Panc1 (cell line): ENCODE measurements around the gene HYAL2. TPM values are rescaled to one million over a fixed set of nuclear protein-coding genes. Genes with fewer than 3 reads are reported as not detected.

ENCODE experiments used
- ATAC-seq: fragments of 200-7000 bp; cut with Tn5 transposase; 2 replicates; pipeline ENCODE4 v1.9.1; 2020; ENCODE audit warnings: mild to moderate bottlenecking, moderate library complexity
- BruUV-seq: library from RNA; stranded (reverse); fragments of 400-500 nt; replicated peaks from 2 replicates; lab custom pipeline; 2021; lab: Mats Ljungman, UMichigan
- CTCF ChIA-PET: fragments of 300-600 bp; sonication (Branson Sonifier 250); formaldehyde crosslinking; loops from one replicate; lab custom pipeline; 2022; ENCODE audit warnings: antibody characterized with exemption; lab: Charles Lee
- POLR2A ChIA-PET: fragments of 300-600 bp; sonication (Branson Sonifier 250); formaldehyde crosslinking; loops from one replicate; lab custom pipeline; 2022; ENCODE audit warnings: antibody characterized with exemption; lab: Charles Lee
- DNase-seq: peaks from one replicate; pipeline ENCODE4 v3.0.0-alpha.2; 2010; ENCODE audit warnings: low read depth, low spot score
- H3K27ac ChIP-seq: 2 replicates; pipeline ENCODE4 v1.5.1; 2011; ENCODE audit warnings: mild to moderate bottlenecking, low read length, inconsistent platforms
- H3K27me3 ChIP-seq: fragments of 200-500 bp; sonication (Bioruptor generic); 2 replicates; pipeline ENCODE4 v1.6.0; 2014; ENCODE audit warnings: low read length, inconsistent platforms; ENCODE audit not compliant: control insufficient read depth, insufficient read depth
- H3K36me3 ChIP-seq: fragments of 200-500 bp; sonication (Bioruptor generic); 2 replicates; pipeline ENCODE4 v1.5.1; 2014; ENCODE audit warnings: inconsistent platforms, mild to moderate bottlenecking, low read length, moderate library complexity; ENCODE audit not compliant: control insufficient read depth, insufficient read depth
- H3K4me1 ChIP-seq: 2 replicates; pipeline ENCODE4 v1.5.1; 2011; ENCODE audit warnings: inconsistent platforms, mild to moderate bottlenecking, low read length, moderate library complexity; ENCODE audit not compliant: control insufficient read depth, insufficient read depth
- H3K4me3 ChIP-seq, 2 experiments: 2 replicates each; pipeline ENCODE4 v1.5.1; 2011 to 2012; ENCODE audit warnings: low read depth in 2 of 2, low read length in 2 of 2, mild to moderate bottlenecking in 2 of 2, inconsistent platforms in 1 of 2, moderate library complexity in 1 of 2
- H3K9me3 ChIP-seq: fragments of 200-500 bp; sonication (Bioruptor generic); 2 replicates; pipeline ENCODE4 v1.5.1; 2014; ENCODE audit warnings: low read depth, mild to moderate bottlenecking, inconsistent platforms, low read length, moderate library complexity; ENCODE audit not compliant: control insufficient read depth, insufficient read depth
- POLR2AphosphoS5 ChIP-seq: IDR thresholded peaks from 2 replicates; pipeline ENCODE4 v1.6.1; 2012; ENCODE audit warnings: mild to moderate bottlenecking, low read depth, low read length, moderate library complexity
- SIN3A ChIP-seq: IDR thresholded peaks from 2 replicates; pipeline ENCODE4 v1.6.1; 2012; ENCODE audit warnings: low read depth, mild to moderate bottlenecking, low read length, moderate library complexity, borderline replicate concordance; ENCODE audit not compliant: insufficient read depth
- TCF7L2 ChIP-seq: IDR thresholded peaks from 2 replicates; pipeline ENCODE4 v1.6.1; 2011; ENCODE audit warnings: mild to moderate bottlenecking, low read depth, low read length, inconsistent platforms
- in situ Hi-C: cut with HindIII; loops from 2 replicates; pipeline ENCODE4 v1.10.0; 2016; ENCODE audit warnings: low sequenced_read_pairs, low pct_unique_long_range_greater_than_20kb
- intact Hi-C: fragments of 100-400 bp; cut with micrococcal nuclease; formaldehyde crosslinking; loops from one replicate; pipeline ENCODE4 v1.10.0; 2022; ENCODE audit not compliant: unreplicated experiment
- total RNA-seq: library from RNA; stranded (reverse); gene quantifications from one replicate; pipeline ENCODE4 v1.2.1, GENCODE V29; 2021; ENCODE audit not compliant: unreplicated experiment
- TF ChIP-seq, protein P1 (sequence below): fragments of 450-650 bp; IDR thresholded peaks from 2 replicates; pipeline ENCODE4 v1.5.1; 2017; ENCODE audit warnings: mild to moderate bottlenecking
- TF ChIP-seq, protein P2 (sequence below), 2 experiments: IDR thresholded peaks; 2 replicates each; pipeline ENCODE4 v1.6.1; 2011 to 2012; ENCODE audit warnings: low read depth in 2 of 2, control low read depth in 1 of 2, low read length in 1 of 2, mild to moderate bottlenecking in 1 of 2, moderate library complexity in 1 of 2; ENCODE audit not compliant: insufficient read depth in 1 of 2

Gene HYAL2
- total RNA-seq, 1 experiment from 2014 or later, result 41.5 TPM

DNA sequence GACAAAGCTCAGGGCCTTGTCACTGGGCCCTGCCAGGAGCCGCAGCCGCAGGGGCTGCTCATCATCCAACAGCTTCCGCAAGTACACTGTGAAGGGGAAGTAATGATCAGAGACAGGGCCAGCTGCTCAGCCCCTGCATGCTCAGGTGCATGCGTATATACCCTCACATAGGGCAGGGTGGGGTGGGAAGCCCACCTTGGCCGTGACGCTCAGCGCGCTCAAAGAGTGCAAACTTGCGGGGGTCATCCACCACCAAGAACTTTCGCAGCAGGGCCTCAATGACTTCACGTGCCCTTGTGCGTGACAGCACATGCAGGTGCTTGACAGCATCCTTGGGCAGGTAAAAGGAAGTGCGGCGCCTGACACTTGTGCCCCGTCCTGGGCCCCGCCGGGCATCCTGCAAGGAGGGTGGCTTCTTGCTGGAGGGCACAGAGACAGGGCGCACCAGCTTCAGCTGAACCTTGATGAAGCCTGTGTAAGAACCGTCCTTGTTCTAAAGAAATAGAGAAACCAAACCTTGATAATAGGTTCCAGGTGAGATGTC lies 8.9 kb upstream of the HYAL2 start:
- BruUV-seq, result no TSS peak
- H3K4me3 ChIP-seq, result no peak overlapping the region
- ATAC-seq (no peak), DNase-seq (no peak)
- H3K9me3 ChIP-seq, result no peaks in the 10 kb centered on the region
- ChIA-PET POLR2A (no interaction called here), CTCF (no interaction called here)
- intact Hi-C loops (no loop called here), in situ Hi-C loops (no loop called here)
- no peak for TF ChIP-seq TCF7L2
- TF ChIP-seq, protein P1, sequence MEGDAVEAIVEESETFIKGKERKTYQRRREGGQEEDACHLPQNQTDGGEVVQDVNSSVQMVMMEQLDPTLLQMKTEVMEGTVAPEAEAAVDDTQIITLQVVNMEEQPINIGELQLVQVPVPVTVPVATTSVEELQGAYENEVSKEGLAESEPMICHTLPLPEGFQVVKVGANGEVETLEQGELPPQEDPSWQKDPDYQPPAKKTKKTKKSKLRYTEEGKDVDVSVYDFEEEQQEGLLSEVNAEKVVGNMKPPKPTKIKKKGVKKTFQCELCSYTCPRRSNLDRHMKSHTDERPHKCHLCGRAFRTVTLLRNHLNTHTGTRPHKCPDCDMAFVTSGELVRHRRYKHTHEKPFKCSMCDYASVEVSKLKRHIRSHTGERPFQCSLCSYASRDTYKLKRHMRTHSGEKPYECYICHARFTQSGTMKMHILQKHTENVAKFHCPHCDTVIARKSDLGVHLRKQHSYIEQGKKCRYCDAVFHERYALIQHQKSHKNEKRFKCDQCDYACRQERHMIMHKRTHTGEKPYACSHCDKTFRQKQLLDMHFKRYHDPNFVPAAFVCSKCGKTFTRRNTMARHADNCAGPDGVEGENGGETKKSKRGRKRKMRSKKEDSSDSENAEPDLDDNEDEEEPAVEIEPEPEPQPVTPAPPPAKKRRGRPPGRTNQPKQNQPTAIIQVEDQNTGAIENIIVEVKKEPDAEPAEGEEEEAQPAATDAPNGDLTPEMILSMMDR, result no peak
- no peak for TF ChIP-seq POLR2AphosphoS5
- TF ChIP-seq SIN3A, result no peak
- TF ChIP-seq, protein P2, sequence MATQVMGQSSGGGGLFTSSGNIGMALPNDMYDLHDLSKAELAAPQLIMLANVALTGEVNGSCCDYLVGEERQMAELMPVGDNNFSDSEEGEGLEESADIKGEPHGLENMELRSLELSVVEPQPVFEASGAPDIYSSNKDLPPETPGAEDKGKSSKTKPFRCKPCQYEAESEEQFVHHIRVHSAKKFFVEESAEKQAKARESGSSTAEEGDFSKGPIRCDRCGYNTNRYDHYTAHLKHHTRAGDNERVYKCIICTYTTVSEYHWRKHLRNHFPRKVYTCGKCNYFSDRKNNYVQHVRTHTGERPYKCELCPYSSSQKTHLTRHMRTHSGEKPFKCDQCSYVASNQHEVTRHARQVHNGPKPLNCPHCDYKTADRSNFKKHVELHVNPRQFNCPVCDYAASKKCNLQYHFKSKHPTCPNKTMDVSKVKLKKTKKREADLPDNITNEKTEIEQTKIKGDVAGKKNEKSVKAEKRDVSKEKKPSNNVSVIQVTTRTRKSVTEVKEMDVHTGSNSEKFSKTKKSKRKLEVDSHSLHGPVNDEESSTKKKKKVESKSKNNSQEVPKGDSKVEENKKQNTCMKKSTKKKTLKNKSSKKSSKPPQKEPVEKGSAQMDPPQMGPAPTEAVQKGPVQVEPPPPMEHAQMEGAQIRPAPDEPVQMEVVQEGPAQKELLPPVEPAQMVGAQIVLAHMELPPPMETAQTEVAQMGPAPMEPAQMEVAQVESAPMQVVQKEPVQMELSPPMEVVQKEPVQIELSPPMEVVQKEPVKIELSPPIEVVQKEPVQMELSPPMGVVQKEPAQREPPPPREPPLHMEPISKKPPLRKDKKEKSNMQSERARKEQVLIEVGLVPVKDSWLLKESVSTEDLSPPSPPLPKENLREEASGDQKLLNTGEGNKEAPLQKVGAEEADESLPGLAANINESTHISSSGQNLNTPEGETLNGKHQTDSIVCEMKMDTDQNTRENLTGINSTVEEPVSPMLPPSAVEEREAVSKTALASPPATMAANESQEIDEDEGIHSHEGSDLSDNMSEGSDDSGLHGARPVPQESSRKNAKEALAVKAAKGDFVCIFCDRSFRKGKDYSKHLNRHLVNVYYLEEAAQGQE (IDR thresholded peaks at IDR 0.05; ENCODE audit: insufficient read depth in 1 of 2, low read depth in 2 of 2, low read length in 1 of 2), result no peak
- H3K36me3 ChIP-seq, result peaks cover 15% of the 10 kb centered on the region
- H3K4me1 ChIP-seq, result peaks cover 23% of the 10 kb centered on the region
- no peaks in the 10 kb centered on the region for H3K27me3 ChIP-seq
- H3K27ac ChIP-seq, result no peak overlapping the region

DNA sequence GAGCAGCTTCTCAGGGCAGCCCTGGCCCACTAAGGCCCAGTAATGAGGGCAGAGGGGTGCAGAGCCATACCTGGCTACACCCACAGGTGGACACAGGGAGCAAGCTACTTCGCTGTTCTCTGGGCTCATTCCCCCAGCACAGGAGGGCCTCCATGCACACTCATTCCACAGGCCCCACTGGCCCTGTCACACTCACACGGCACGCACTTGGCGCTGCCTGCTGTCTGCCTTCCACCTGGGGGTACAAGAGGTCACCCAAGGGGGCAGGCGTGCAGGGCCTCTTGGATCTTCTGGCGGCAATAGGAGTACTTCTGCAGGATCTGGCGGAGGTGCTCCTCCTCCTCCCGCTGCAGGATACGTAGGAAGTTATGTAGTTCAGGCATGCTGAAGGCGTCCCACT lies 7.8 kb upstream of the HYAL2 start:
- Histone ChIP-seq H3K36me3 (peaks cover 11% of the 10 kb centered on the region), H3K9me3 (no peaks in the 10 kb centered on the region), H3K4me1 (peaks cover 23% of the 10 kb centered on the region), H3K27me3 (no peaks in the 10 kb centered on the region), H3K4me3 (no peak overlapping the region), H3K27ac (no peak overlapping the region)
- no peak for TF ChIP-seq POLR2AphosphoS5
- TF ChIP-seq TCF7L2, result no peak
- TF ChIP-seq, protein P2 (IDR thresholded peaks at IDR 0.05; ENCODE audit: insufficient read depth in 1 of 2, low read depth in 2 of 2, low read length in 1 of 2), result no peak
- TF ChIP-seq, protein P1, result no peak
- TF ChIP-seq SIN3A, result no peak
- CTCF ChIA-PET, result no interaction called here
- intact Hi-C loops, result no loop called here
- ATAC-seq (no peak), DNase-seq (no peak)
- in situ Hi-C loops, result no loop called here
- no TSS peak for BruUV-seq
- POLR2A ChIA-PET, result no interaction called here
